KG1 (cell line): ENCODE measurements around the gene GJA9.
"Not testable (repeated sequence)": the region's sequence is repeated elsewhere in the genome, so short reads cannot be mapped to it uniquely, and the experiment has no call there.

Source experiments
- DNase-seq: peaks from one replicate; lab custom pipeline; 2025; lab: John Stamatoyannopoulos, UW

Gene GJA9

GRCh38 chr1:38873027-38873969, 8.1 kb downstream of the GJA9 start, which contains the start of gene MYCBP:
Gene MYCBP (minus strand): TSS chr1:38873348. CDS start chr1:38873305, 43 bp downstream.
- peak; percentile 92 for DNase-seq

- DNase-seq, result no peak
Observed at GRCh38 chr1:38872401-38873026, 8.9 kb downstream of the GJA9 start.

- DNase-seq, result no peak
Observed at GRCh38 chr1:38870996-38871395, 10.4 kb downstream of the GJA9 start.

GRCh38 chr1:38867208-38867607, 14.2 kb downstream of the GJA9 start:
- no peak for DNase-seq

GRCh38 chr1:38865112-38865715, 16.2 kb downstream of the GJA9 start:
- no peak for DNase-seq

GRCh38 chr1:38860454-38860795, 21.0 kb downstream of the GJA9 start:
- no peak for DNase-seq

- DNase-seq, result peak; percentile 93
Observed at GRCh38 chr1:38859561-38860453, 21.6 kb downstream of the GJA9 start, which contains the start of gene RRAGC. Gene RRAGC (minus strand): TSS chr1:38859772. CDS start chr1:38859646, 126 bp downstream.

- DNase-seq, result no peak
Observed at GRCh38 chr1:38858833-38859560, 22.4 kb downstream of the GJA9 start.

GRCh38 chr1:38852780-38853179, 28.6 kb downstream of the GJA9 start:
- DNase-seq, result no peak

GRCh38 chr1:38848071-38848470, 33.3 kb downstream of the GJA9 start:
- DNase-seq, result peak; percentile 22

GRCh38 chr1:38846210-38846609, 35.2 kb downstream of the GJA9 start:
- no peak for DNase-seq

GRCh38 chr1:38845088-38845487, 36.3 kb downstream of the GJA9 start:
- not testable (repeated sequence) for DNase-seq

GRCh38 chr1:38840281-38840680, 41.1 kb downstream of the GJA9 start:
- no peak for DNase-seq

- DNase-seq, result no peak
Observed at GRCh38 chr1:38839363-38839762, 42.0 kb downstream of the GJA9 start.

- not testable (repeated sequence) for DNase-seq
Observed at GRCh38 chr1:38836316-38836715, 45.1 kb downstream of the GJA9 start.

- peak; percentile 80 for DNase-seq
Observed at GRCh38 chr1:38834937-38835827, 46.2 kb downstream of the GJA9 start.

GRCh38 chr1:38834221-38834782, 47.1 kb downstream of the GJA9 start:
- DNase-seq, result no peak

- no peak for DNase-seq
Observed at GRCh38 chr1:38833146-38833545, 48.2 kb downstream of the GJA9 start.

- no peak for DNase-seq
Observed at GRCh38 chr1:38832370-38832734, 49.0 kb downstream of the GJA9 start.
